Astrocyte of the spinal cord (primary cell): ENCODE data around the gene TNIK.

Source experiments
- DNase-seq: peaks from one replicate; pipeline ENCODE4 v3.0.0; 2011; ENCODE audit warnings: low read depth, low spot score
- H3K4me3 ChIP-seq: 2 replicates; pipeline ENCODE4 v1.5.1; 2011; ENCODE audit warnings: low read depth, mild to moderate bottlenecking, low read length, moderate library complexity
- CTCF ChIP-seq: IDR thresholded peaks from 2 replicates; pipeline ENCODE4 v1.5.1; 2012; ENCODE audit warnings: low read depth, mild to moderate bottlenecking, low read length, inconsistent platforms
- in situ Hi-C: cut with HindIII; loops from 2 replicates; pipeline ENCODE4 v1.10.0; 2017; ENCODE audit warnings: low sequenced_read_pairs

TNIK gene

GRCh38 chr3:171329746-171330145 lies 130.5 kb downstream of the TNIK start:
- in situ Hi-C loops, result no loop called here
- no peak overlapping the region for H3K4me3 ChIP-seq
- TF ChIP-seq CTCF, result no peak
- DNase-seq, result no peak

DNA sequence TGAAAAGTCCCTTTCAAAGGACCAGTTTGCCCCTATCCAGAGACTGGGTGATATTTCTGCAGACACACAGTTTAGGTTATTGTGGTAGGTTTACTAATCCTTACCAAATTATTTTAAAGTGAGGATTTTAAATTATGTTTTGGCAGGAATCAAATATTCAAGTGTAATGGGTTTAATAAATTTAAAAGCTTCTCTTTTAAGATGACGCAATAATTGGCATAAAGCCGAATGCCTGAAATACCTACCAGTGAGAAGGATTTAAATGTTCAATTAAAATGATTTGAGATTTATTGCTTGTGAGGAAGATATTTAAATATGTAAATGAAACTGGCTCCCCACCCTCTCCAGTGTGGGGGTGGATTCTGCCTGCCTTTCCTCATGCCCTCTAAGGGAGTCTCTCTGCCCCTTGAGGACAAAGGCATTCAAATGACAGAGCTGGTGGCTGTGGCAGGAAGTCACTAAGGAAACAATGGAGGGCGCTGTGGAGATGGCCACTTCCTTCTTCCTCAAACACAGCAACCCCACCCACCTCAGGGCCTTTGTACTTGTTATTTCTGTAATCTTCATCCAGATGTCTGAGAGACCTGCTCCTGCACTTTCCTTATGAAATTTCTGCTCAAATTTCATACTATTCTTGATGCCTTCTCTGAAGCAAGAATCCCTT lies 131.7 kb downstream of the TNIK start:
- DNase-seq, result no peak
- no peak for TF ChIP-seq CTCF
- no peak overlapping the region for H3K4me3 ChIP-seq
- in situ Hi-C loops, result no loop called here

GRCh38 chr3:171327441-171328174 lies 132.6 kb downstream of the TNIK start:
- DNase-seq, result no peak
- TF ChIP-seq CTCF, result no peak
- H3K4me3 ChIP-seq, result no peak overlapping the region
- in situ Hi-C loops, result no loop called here

DNA sequence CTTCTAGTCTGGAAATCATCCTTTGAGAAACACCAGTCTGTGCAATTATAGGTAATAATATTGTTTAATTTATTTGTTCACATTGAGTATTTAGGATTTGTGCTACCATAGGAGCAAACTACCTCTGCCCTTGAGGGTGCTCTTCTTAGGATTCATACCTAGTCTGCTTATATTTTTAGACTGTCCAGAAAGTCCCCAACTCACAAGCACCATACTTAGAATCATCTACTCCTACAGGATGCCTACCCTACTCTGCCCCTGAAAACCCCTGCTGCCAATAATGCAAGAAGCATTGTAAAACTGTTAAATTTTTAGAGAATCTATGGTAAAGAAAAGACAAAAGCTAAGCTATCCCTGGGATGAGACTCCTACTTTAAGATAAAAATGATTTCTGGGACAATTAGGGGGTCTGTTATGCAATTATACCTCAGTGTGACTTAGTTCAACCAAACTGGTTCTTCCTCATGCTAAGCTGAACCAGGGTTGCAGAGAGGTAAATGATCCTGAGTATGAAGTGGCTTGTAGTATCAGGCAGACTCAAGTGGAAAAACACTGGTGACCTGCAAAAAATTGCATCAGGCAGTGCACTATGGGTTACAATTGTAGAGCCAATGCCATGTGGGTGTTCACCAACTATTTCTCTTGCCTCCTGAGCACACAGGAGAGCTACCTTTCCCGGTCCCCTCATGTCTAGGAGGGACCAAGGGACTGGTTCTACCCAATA lies 133.3 kb downstream of the TNIK start:
- no peak overlapping the region for H3K4me3 ChIP-seq
- TF ChIP-seq CTCF, result no peak
- in situ Hi-C loops, result no loop called here
- DNase-seq, result no peak

DNA sequence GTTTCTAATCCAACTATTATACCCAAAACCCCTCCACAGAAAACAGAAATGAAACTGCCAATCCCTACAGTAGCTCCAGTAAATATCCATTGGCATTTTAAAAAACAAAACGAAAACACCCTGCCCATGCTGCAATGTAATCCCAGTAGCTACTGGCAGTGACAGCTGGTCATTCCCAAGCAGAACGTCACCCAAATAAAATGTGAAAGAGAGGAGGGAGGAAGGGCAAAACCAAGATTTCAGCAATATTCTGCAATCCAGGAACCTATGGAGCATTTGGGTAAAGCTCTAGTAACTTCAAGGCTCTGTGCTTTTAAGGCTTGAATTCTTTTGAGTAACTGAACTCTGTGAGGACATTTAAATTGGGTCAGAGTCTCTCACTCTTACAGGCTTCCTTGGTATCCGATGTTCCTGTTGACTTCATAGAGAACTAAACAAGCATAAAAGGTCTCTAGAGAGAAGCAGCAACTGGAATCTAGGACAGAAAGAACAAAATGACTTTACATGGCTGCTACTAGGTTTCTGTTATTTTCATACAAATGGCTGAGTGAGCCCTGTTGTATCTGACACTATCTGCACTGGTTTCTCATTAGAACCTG lies 136.2 kb downstream of the TNIK start:
- no peak for TF ChIP-seq CTCF
- in situ Hi-C loops, result no loop called here
- no peak overlapping the region for H3K4me3 ChIP-seq
- DNase-seq, result no peak

- no peak for DNase-seq
- no peak for TF ChIP-seq CTCF
- H3K4me3 ChIP-seq, result no peak overlapping the region
- in situ Hi-C loops, result no loop called here
These were observed 138.4 kb downstream of the TNIK start for GRCh38 chr3:171321559-171322360.
